ENCODE data around the gene ABAT.
"Not testable (repeated sequence)": the region's sequence is repeated elsewhere in the genome, so short reads cannot be mapped to it uniquely, and the experiment has no call there.

DNA sequence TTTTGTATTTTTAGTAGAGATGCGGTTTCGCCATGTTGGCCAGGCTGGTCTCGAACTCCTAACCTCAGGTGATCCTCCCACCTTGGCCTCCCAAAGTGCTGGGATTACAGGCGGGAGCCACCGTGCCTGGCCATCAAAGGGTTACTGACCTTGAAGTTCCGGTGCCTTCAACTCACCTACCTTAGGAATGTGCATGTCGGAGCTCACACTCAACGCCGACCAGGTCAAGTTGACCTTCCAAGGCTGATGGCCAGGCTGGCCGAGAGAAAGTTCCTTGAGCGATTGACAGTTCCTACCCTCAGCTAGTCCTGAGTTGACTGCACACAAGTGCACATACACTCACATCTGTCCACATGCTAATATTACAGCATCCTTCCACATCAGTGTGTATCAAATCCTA is 111.9 kb downstream of the ABAT start:
- TF ChIP-seq CHD1 (IDR thresholded peaks at IDR 0.05; ENCODE audit: low read depth, low read length); MXI1 (IDR thresholded peaks at IDR 0.05; ENCODE audit: low read depth, low read length); TAF1 (IDR thresholded peaks at IDR 0.05; ENCODE audit: borderline replicate concordance, low read depth, low read length); RBBP5 (conservative IDR thresholded peaks at IDR 0.05); POLR2A (IDR thresholded peaks at IDR 0.05; ENCODE audit: low read depth, low read length); POLR2AphosphoS5 (IDR thresholded peaks at IDR 0.05; ENCODE audit: low read length); SUPT20H (IDR thresholded peaks at IDR 0.05; ENCODE audit: borderline replicate concordance, control insufficient read depth, low read depth, low read length): not testable (repeated sequence)
- TF ChIP-seq, protein P1, sequence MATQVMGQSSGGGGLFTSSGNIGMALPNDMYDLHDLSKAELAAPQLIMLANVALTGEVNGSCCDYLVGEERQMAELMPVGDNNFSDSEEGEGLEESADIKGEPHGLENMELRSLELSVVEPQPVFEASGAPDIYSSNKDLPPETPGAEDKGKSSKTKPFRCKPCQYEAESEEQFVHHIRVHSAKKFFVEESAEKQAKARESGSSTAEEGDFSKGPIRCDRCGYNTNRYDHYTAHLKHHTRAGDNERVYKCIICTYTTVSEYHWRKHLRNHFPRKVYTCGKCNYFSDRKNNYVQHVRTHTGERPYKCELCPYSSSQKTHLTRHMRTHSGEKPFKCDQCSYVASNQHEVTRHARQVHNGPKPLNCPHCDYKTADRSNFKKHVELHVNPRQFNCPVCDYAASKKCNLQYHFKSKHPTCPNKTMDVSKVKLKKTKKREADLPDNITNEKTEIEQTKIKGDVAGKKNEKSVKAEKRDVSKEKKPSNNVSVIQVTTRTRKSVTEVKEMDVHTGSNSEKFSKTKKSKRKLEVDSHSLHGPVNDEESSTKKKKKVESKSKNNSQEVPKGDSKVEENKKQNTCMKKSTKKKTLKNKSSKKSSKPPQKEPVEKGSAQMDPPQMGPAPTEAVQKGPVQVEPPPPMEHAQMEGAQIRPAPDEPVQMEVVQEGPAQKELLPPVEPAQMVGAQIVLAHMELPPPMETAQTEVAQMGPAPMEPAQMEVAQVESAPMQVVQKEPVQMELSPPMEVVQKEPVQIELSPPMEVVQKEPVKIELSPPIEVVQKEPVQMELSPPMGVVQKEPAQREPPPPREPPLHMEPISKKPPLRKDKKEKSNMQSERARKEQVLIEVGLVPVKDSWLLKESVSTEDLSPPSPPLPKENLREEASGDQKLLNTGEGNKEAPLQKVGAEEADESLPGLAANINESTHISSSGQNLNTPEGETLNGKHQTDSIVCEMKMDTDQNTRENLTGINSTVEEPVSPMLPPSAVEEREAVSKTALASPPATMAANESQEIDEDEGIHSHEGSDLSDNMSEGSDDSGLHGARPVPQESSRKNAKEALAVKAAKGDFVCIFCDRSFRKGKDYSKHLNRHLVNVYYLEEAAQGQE (IDR thresholded peaks at IDR 0.05; ENCODE audit: low read depth, low read length) = not testable (repeated sequence)
- TF ChIP-seq, protein P2, sequence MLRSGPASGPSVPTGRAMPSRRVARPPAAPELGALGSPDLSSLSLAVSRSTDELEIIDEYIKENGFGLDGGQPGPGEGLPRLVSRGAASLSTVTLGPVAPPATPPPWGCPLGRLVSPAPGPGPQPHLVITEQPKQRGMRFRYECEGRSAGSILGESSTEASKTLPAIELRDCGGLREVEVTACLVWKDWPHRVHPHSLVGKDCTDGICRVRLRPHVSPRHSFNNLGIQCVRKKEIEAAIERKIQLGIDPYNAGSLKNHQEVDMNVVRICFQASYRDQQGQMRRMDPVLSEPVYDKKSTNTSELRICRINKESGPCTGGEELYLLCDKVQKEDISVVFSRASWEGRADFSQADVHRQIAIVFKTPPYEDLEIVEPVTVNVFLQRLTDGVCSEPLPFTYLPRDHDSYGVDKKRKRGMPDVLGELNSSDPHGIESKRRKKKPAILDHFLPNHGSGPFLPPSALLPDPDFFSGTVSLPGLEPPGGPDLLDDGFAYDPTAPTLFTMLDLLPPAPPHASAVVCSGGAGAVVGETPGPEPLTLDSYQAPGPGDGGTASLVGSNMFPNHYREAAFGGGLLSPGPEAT (IDR thresholded peaks at IDR 0.05; ENCODE audit: low read depth) = not testable (repeated sequence)

All from GM12878 (cell line).